GM19023 (cell line): ENCODE measurements around the gene CNFN.

ENCODE experiments used
- ATAC-seq: cut with Tn5 transposase; IDR thresholded peaks from one replicate; pipeline ENCODE4 v1.9.1; 2021; ENCODE audit warnings: mild to moderate bottlenecking, moderate library complexity; ENCODE audit not compliant: unreplicated experiment

The CNFN gene

GRCh38 chr19:42376177-42376555, 13.9 kb downstream of the CNFN start:
- no peak for ATAC-seq

- ATAC-seq: no peak
Observed at GRCh38 chr19:42375415-42376176, 14.5 kb downstream of the CNFN start.

- ATAC-seq: no peak
Observed at GRCh38 chr19:42374826-42375376, 15.2 kb downstream of the CNFN start.

GRCh38 chr19:42370626-42371175, 19.4 kb downstream of the CNFN start:
- ATAC-seq: no peak

- no peak for ATAC-seq
Observed at GRCh38 chr19:42370068-42370520, 20.0 kb downstream of the CNFN start.

GRCh38 chr19:42369433-42370067, 20.5 kb downstream of the CNFN start:
- ATAC-seq: no peak

GRCh38 chr19:42368765-42369164, 21.3 kb downstream of the CNFN start:
- no peak for ATAC-seq

GRCh38 chr19:42368360-42368759, 21.7 kb downstream of the CNFN start:
- no peak for ATAC-seq

GRCh38 chr19:42367929-42368328, 22.2 kb downstream of the CNFN start:
- no peak for ATAC-seq

- no peak for ATAC-seq
Observed at GRCh38 chr19:42366673-42367072, 23.4 kb downstream of the CNFN start.

GRCh38 chr19:42363614-42364346, 26.3 kb downstream of the CNFN start:
- no peak for ATAC-seq

- no peak for ATAC-seq
Observed at GRCh38 chr19:42362891-42363440, 27.1 kb downstream of the CNFN start.

- no peak for ATAC-seq
Observed at GRCh38 chr19:42362342-42362741, 27.8 kb downstream of the CNFN start.

GRCh38 chr19:42361545-42361910, 28.6 kb downstream of the CNFN start:
- no peak for ATAC-seq

- ATAC-seq: no peak
Observed at GRCh38 chr19:42360787-42361544, 29.1 kb downstream of the CNFN start.

GRCh38 chr19:42357290-42357689, 32.8 kb downstream of the CNFN start:
- no peak for ATAC-seq

- no peak for ATAC-seq
Observed at GRCh38 chr19:42356686-42357085, 33.4 kb downstream of the CNFN start.

GRCh38 chr19:42355896-42356295, 34.2 kb downstream of the CNFN start:
- no peak for ATAC-seq

GRCh38 chr19:42353341-42354015, 36.6 kb downstream of the CNFN start:
- no peak for ATAC-seq
